Breast epithelium (tissue), 3 donors: ENCODE measurements around the gene XG.

Experiments used
- POLR2A ChIP-seq: fragments of 450-650 bp; IDR thresholded peaks from one replicate; pipeline ENCODE4 v1.6.1; 2016; ENCODE audit warnings: antibody characterized with exemption, mild to moderate bottlenecking, moderate library complexity
- POLR2AphosphoS5 ChIP-seq, 3 donors: sonication (generic); formaldehyde crosslinking; IDR thresholded peaks; one replicate each; pipeline ENCODE4 v1.6.1; 2017; ENCODE audit warnings: antibody characterized with exemption in 3 of 3
- TF ChIP-seq, protein P1 (sequence below), 3 donors: fragments of 450-650 bp; IDR thresholded peaks; one replicate each; pipeline ENCODE4 v1.5.1; 2016 to 2017; ENCODE audit warnings: antibody characterized with exemption in 3 of 3, mild to moderate bottlenecking in 3 of 3, moderate library complexity in 3 of 3

DNA sequence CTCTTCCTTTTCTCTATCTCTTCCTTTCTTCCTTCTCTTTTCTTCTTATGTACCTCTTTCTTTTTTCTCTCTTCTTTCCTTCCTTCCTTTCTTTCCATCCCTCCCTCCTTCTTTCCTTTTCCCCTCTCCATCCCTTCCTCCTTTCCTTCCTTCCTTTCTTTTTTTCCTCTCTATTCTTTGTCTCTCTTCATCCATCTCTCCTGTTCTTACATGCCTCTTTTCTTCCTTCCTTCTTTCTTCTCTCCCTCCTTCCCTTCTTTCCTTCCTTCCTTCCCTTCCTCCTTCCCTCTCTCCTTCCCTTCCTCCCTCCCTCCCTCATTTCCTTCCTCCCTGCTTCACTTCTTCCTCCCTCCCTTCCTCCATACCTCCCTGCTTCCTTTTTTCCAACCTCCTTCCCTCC, 19.2 kb upstream of the XG start:
- TF ChIP-seq, protein P1, sequence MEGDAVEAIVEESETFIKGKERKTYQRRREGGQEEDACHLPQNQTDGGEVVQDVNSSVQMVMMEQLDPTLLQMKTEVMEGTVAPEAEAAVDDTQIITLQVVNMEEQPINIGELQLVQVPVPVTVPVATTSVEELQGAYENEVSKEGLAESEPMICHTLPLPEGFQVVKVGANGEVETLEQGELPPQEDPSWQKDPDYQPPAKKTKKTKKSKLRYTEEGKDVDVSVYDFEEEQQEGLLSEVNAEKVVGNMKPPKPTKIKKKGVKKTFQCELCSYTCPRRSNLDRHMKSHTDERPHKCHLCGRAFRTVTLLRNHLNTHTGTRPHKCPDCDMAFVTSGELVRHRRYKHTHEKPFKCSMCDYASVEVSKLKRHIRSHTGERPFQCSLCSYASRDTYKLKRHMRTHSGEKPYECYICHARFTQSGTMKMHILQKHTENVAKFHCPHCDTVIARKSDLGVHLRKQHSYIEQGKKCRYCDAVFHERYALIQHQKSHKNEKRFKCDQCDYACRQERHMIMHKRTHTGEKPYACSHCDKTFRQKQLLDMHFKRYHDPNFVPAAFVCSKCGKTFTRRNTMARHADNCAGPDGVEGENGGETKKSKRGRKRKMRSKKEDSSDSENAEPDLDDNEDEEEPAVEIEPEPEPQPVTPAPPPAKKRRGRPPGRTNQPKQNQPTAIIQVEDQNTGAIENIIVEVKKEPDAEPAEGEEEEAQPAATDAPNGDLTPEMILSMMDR (IDR thresholded peaks at IDR 0.05) = no peak
- TF ChIP-seq POLR2AphosphoS5 (IDR thresholded peaks at IDR 0.05) = no peak
- TF ChIP-seq POLR2A = no peak
